ENCODE data around the gene MYO10. TPM values are rescaled to one million over a fixed set of nuclear protein-coding genes. Genes with fewer than 3 reads are reported as not detected.

The MYO10 gene
- polyA plus RNA-seq, 3 donors from 2014 or later: not detected

DNA sequence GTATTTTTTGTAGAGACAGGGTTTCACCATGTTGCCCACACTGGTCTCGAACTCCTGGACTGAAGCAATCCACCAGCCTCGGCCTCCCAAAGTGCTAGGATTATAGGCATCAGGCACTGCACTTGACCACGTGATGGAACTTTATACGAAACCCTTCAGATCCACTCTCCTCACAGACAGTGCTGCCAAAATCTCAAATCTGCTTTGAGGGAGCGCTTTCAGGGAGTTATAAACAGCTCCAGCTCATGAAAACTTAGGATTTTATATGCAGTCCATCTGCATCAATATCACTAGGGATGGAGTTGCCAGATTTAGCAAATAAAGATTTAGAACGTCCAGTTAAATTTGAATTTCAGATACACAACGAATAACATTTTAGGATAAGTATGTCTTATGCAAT, 25.0 kb upstream of the MYO10 start:
- Mint-ChIP-seq H3K4me1 (no peaks in the 10 kb centered on the region), H3K36me3 (no peaks in the 10 kb centered on the region), H3K27ac (no peak overlapping the region), H3K4me3 (no peak overlapping the region), H3K9me3 (peaks cover 2 to 28% (median 5%) of the 10 kb centered on the region in 6 donors), H3K27me3 (ENCODE audit: low read depth in 3 of 3) (peaks cover 0 to 1% (median 0%) of the 10 kb centered on the region in 3 donors)
- DNase-seq: no peak

DNA sequence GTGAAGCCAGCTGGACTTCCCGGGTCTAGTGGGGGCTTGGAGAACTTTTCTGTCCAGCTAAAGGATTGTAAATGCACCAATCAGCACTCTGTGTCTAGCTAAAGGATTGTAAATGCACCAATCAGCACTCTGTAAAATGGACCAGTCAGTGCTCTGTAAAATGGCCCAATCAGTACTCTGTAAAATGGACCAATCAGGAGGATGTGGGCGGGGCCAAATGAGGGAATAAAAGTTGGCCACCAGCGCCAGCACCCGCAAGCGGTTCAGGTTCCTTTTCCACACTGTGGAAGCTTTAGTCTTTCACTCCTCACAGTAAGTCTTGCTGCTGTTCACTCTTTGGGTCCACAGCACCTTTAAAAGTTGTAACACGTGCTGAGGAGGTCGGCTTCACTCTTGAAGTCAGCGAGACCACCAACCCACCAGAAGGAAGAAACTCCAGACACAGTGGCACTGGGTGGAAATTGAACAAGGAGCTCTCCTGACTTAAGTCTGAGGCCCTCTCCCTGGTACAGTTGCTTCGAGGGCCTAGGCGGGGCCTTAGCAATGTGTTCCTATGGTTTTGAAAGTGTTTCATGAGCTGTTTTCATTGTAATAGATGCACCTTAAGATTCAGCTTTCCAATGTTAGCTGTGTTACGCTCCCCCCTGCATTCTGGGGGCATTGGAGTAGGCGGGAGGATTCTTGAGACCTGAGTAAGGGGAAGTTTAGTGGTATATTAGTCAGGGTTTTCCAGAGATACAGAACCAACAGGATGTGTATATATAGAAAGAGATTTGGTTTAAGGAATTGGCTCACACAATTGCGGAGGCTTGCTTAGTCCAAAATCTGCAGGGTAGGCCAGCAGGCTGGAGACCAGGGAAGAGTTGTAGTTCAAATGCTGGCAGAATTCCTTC, 21.5 kb upstream of the MYO10 start:
- Mint-ChIP-seq H3K4me1 (no peaks in the 10 kb centered on the region), H3K9me3 (peaks cover 2 to 16% (median 9%) of the 10 kb centered on the region in 6 donors), H3K27ac (no peak overlapping the region), H3K36me3 (no peaks in the 10 kb centered on the region), H3K27me3 (ENCODE audit: low read depth in 3 of 3) (peaks cover 0 to 1% (median 0%) of the 10 kb centered on the region in 3 donors), H3K4me3 (no peak overlapping the region)
- no peak for DNase-seq

DNA sequence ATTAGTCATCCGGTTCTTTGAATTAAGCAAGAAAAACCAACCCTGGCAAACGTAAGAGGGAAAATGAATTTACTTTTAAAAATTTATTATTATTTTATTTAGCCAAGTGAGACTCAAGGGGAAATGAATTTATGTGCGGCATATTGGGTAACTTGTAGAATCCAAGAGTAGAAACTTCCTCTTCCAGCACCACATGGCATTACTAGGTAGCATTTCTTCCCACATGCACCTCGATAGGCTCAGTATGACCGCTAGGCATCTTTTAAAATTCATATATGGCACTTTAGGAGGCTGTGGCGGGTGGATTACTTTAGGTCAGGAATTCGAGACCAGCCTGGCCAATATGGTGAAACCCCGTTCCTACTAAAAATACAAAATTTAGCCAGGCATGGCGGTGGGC, 17.6 kb upstream of the MYO10 start:
- Mint-ChIP-seq H3K9me3 (peaks cover 5 to 15% (median 8%) of the 10 kb centered on the region in 6 donors), H3K4me3 (no peak overlapping the region), H3K36me3 (peaks cover 0 to 4% (median 0%) of the 10 kb centered on the region in 3 donors), H3K4me1 (no peaks in the 10 kb centered on the region), H3K27me3 (ENCODE audit: low read depth in 3 of 3) (peaks cover 0 to 2% (median 0%) of the 10 kb centered on the region in 3 donors), H3K27ac (no peak overlapping the region)
- no peak for DNase-seq

DNA sequence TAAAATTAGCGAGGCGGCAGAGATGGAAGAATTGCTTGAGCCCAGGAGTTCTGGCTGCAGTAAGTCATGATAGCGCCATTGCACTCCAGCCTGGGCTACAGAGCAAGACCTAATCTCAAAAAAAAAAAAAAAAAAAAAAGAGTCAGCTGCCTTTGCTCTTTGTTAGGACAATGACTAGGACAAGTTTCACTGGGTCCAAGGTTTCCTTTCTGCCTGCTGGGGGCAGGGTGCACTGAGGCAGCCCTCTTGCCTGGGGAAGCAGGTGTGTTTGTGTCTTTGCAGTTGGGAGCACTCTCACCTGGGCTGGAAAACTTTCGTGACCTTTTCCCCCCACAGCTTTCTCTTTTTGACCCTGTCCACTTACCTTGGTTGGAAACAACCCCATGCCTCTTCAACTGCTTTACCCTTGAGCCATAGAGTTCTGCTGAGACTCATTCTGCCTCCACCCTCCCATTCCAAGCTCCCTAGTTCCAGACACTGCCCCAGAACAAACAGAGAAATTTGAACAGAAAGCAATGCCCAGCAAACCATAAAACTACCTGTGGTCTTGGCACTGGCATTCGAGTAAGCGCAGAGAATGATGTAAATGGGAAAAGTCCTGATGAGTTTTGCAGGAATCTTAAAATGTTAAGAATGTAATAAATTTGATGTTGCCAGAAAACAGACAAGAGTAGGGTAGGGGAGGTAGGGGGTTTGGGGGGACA, 17.0 kb upstream of the MYO10 start:
- Mint-ChIP-seq H3K36me3 (peaks cover 0 to 4% (median 0%) of the 10 kb centered on the region in 3 donors), H3K4me3 (no peak overlapping the region), H3K4me1 (no peaks in the 10 kb centered on the region), H3K9me3 (peaks cover 6 to 19% (median 8%) of the 10 kb centered on the region in 6 donors), H3K27me3 (ENCODE audit: low read depth in 3 of 3) (peaks cover 0 to 2% (median 2%) of the 10 kb centered on the region in 3 donors), H3K27ac (no peak overlapping the region)
- DNase-seq: no peak

DNA sequence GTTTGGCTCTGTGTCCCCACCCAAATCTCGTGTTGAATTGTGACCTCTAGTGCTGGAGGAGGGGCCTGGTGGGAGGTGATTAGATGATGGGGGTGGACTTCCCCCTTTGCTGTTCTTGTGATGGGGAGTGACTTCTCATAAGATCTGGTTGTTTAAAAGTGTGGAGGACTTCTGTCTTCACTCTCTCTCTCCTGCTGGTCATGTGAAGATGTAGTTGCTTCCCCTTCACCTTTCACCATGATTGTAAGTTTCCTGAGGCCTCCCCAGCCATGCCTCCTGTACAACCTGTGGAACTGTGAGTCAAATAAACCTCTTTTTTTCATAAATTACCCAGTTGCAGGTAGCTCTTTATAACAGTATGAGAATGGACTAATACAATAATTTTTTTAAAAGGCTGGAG, 10.6 kb upstream of the MYO10 start:
- peaks cover 8 to 19% (median 15%) of the 10 kb centered on the region in 6 donors for H3K9me3 Mint-ChIP-seq
- DNase-seq: no peak
- H3K27ac Mint-ChIP-seq: no peak overlapping the region
- H3K27me3 Mint-ChIP-seq (ENCODE audit: low read depth in 3 of 3): peaks cover 0 to 4% (median 4%) of the 10 kb centered on the region in 3 donors
- H3K36me3 Mint-ChIP-seq: peaks cover 0 to 4% (median 0%) of the 10 kb centered on the region in 3 donors
- no peak overlapping the region for H3K4me3 Mint-ChIP-seq
- H3K4me1 Mint-ChIP-seq: no peaks in the 10 kb centered on the region

DNA sequence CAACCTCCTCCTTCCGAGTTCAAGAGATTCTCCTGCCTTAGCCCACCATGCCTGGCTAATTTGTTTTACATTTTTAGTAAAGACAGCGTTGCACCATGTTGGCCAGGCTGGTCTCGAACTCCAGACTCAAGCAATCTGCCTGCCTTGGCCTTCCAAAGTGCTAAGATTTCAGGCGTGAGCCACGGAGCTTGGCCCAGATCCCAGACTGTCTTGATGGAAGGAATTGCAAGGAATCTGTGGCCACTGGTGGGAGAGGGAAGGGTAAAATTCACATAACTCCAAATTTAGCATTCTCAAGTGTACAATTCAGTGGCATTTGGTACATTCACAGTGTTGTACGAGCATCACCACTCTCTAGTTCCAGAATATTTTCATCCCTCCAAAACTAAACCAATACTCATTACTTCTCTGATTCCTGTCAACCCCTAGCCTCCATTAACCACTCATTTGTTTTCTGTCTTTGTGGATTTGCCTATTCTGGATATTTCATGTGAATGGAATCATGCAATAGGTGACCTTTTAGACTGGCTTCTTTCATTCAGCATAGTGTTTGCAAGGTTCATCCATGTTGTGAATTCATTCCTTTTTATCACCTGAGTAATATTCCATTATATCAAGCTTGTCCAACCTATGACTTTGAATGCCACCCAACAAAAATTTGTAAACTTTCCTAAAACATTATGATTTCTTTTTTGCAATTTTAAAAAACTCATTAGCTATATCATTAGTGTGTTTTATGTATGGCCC, 8.9 kb upstream of the MYO10 start:
- peaks cover 0 to 4% (median 0%) of the 10 kb centered on the region in 3 donors for H3K36me3 Mint-ChIP-seq
- no peak overlapping the region for H3K4me3 Mint-ChIP-seq
- no peak for DNase-seq
- H3K4me1 Mint-ChIP-seq: no peaks in the 10 kb centered on the region
- no peak overlapping the region for H3K27ac Mint-ChIP-seq
- peaks cover 3 to 5% (median 4%) of the 10 kb centered on the region in 3 donors for H3K27me3 Mint-ChIP-seq (ENCODE audit: low read depth in 3 of 3)
- H3K9me3 Mint-ChIP-seq: peaks cover 8 to 19% (median 16%) of the 10 kb centered on the region in 6 donors

DNA sequence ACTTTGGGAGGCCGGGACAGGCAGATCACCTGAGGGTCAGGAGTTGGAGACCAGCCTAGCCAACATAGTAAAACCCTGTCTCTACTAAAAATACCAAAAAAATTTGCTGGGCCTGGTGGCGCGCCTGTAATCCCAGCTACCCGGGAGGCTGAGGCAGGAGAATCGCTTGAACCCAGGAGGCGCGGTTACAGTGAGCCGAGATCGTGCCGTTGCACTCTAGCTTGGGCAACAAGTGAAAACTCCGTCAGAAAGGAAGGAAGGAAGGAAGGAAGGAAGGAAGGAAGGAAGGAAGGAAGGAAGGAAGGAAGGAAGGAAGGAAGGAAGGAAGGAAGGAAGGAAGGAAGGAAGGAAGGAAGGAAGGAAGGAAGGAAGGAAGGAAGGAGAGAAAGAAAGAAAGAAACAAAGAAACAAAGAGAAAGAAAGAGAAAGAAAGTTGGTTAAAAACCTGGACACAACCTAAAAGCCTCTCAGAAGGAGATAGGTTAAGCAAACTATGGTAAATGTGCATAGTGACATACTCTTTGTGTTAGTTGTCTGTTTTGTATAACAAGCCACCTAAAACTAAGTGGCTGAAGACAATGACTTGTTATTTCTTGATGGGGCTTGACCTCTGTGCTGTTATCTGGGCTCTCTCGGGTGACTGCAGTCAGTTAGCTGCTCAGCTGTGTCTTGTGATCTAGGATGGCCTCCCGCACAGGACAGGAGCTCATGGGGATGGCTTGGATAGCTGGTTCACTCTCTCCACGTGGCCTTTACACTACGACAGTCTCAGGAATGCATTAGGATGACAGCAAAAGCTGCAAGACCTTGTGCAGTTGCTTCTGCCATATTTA, 8.0 kb upstream of the MYO10 start:
- Mint-ChIP-seq H3K9me3 (peaks cover 5 to 19% (median 14%) of the 10 kb centered on the region in 6 donors), H3K4me3 (no peak overlapping the region), H3K27ac (no peak overlapping the region), H3K4me1 (no peaks in the 10 kb centered on the region), H3K36me3 (no peaks in the 10 kb centered on the region), H3K27me3 (ENCODE audit: low read depth in 3 of 3) (peaks cover 2 to 6% (median 3%) of the 10 kb centered on the region in 3 donors)
- no peak for DNase-seq

DNA sequence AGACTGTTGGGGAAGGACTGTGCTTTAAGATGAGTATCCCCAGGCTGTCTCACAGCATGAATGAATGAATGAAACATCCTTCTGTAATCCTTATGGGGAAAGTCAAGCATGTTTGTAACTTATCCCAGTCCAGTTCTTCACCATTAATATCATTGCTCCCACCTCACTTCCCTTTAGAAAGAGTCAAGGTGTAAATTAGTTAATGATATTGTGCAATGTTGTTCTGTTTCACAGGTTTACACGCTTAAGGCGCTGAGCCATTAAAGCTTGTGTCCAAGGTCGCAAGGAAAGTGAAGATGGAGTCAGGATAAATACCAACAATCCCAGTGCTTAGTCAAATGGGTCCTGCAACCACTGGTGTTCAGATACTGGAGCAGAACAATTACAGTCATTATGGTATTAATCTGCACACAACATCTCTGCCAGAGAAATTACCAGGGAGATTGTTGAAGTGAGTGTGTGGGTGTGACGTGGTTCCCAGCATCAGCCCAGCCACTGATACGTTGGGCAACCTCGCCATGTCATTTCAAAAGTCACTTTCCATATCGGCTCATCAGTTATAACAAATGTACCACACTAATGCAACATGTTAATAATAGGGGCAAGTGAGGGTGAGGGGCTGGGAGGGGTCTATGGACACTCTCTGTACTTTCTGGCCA, 1.5 kb upstream of the MYO10 start:
- Mint-ChIP-seq H3K27ac (no peak overlapping the region), H3K36me3 (no peaks in the 10 kb centered on the region), H3K9me3 (peaks cover 0 to 14% (median 5%) of the 10 kb centered on the region in 6 donors), H3K4me3 (peak overlapping the region; percentile 39 to 65 (median 58)), H3K4me1 (peaks cover 18 to 33% of the 10 kb centered on the region in 2 donors), H3K27me3 (ENCODE audit: low read depth in 3 of 3) (peaks cover 4 to 12% (median 12%) of the 10 kb centered on the region in 3 donors)
- no peak for DNase-seq

DNA sequence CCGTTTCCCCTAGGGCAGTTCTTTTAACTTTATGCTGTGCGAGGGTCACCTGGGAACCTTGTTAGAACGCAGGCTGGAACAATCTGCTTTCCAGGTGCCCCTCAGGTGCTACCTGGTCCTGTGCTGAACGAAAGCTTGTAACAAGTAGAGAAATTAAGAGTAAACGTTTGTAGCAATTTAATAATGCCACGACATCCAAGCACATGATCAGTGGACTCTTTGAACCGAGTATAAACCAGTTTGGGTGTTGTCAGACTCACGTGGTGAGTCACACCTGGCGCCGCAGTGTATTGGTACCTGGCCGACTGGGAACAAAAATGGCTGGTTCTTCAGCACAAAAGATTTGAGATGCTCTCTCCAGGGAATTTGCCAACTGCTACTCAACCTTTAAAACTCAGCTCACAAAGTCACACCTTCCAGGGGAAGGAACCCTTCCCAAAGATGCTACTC, 926 bp upstream of the MYO10 start:
- Mint-ChIP-seq H3K27me3 (ENCODE audit: low read depth in 3 of 3) (peaks cover 4 to 16% (median 12%) of the 10 kb centered on the region in 3 donors), H3K4me3 (peak overlapping the region; percentile 60 to 73 (median 71)), H3K4me1 (peaks cover 18 to 33% of the 10 kb centered on the region in 2 donors), H3K36me3 (no peaks in the 10 kb centered on the region), H3K9me3 (peaks cover 0 to 16% (median 7%) of the 10 kb centered on the region in 6 donors), H3K27ac (no peak overlapping the region)
- DNase-seq: no peak

DNA sequence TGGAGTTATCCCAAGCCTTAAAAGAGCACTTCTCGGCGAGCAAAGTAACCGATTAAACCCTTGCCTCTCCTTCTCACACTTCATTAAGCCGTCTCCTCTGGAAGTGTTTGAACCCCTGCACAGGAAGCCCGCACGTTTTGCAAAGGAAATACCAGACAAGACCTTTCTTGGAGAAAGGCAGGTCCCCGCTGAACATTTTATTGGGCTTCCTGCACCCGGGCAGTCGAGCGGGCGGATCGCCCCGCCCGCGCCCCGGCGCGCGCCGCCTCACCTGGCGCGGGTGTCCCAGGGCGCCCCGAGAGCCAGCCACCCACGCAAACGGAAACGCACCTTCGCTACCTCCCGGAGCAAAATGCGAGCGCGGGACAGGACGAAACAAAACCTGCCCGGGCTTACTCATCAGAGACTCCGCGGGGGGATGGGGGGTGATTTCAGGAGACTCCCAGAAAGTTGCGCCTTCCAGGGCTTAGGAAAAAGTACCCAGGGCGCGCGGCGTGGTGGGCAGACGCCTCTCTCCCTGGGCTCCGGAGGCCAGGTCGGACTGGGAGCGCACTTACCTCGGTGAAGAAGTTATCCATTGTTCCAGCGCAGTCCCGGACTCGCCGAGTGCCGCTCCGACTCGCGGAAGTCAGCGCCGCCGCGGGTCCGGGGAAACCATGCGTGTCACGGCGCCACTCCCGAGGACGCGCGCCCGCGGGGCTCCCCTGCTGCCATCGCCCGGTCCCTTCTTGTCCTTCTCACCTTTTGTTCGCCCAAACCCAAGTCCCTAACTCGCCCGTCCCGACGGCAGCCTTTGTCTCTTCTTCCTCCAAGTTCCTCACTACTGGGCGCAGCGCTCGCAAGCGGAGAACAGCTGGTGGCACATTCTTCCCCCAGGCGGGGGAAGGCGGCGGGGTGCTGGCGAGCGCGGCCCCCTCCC, 598 bp downstream of the MYO10 start:
- DNase-seq: no peak
- Mint-ChIP-seq H3K4me3 (peak overlapping the region; percentile 72 to 83 (median 79)), H3K27ac (no peak overlapping the region), H3K4me1 (peaks cover 18 to 33% of the 10 kb centered on the region in 2 donors), H3K9me3 (peaks cover 0 to 16% (median 7%) of the 10 kb centered on the region in 6 donors), H3K27me3 (ENCODE audit: low read depth in 3 of 3) (peaks cover 4 to 16% (median 12%) of the 10 kb centered on the region in 3 donors), H3K36me3 (no peaks in the 10 kb centered on the region)

DNA sequence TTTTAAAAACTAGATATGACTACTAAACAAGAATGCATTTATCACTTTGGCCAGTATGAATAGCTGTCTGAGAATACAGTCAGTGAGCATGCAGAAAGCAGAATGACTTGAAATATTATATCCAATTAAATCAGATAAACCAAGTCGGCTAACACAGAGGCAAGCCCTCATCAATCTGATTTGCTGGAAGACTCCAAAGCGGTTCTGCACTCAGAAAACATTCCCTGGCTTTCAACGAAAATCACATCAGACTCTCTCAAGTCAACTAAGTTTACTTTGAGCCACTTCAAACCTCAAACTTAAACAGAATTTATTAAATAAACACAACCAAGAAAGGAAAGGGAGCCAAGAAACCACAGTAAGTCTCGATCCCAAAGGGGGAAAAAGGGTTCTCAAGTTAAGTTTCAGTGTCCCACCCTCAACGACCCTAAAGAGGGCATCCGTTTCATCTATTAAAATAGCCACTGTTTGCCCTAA, 1.4 kb downstream of the MYO10 start:
- Mint-ChIP-seq H3K4me1 (peaks cover 18 to 33% of the 10 kb centered on the region in 2 donors), H3K36me3 (no peaks in the 10 kb centered on the region), H3K9me3 (peaks cover 0 to 16% (median 10%) of the 10 kb centered on the region in 6 donors), H3K4me3 (peak overlapping the region; percentile 36 to 75 (median 68)), H3K27ac (no peak overlapping the region), H3K27me3 (ENCODE audit: low read depth in 3 of 3) (peaks cover 4 to 17% (median 9%) of the 10 kb centered on the region in 3 donors)
- no peak for DNase-seq
